Measurements from ENCODE around the gene HMGXB3.

DNA sequence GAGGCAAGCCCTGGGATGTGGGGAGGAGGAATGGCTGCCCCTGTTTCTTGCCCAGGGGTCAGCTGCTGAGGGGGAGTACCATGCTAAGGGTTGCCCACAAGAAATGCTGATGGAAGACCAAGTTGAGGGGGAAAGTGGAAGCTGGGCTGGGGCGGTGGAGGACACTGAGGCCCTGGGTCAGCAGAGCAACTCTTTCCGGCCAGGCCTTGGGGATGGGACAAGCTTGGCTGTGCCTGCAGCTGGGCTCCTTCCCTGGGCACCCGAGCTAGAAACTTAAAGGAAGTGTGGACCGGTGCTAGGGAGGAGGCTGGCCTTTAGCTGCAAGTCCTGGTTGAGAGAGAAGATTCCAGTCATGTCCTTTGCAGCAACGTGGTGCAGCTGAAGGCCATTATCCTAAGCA, 63.1 kb downstream of the HMGXB3 start:
- TF ChIP-seq EZH2 (IDR thresholded peaks at IDR 0.05; ENCODE audit: borderline replicate concordance, insufficient read depth, low read length, poor library complexity, severe bottlenecking) (no peak), MXI1 (conservative IDR thresholded peaks at IDR 0.05; ENCODE audit: poor library complexity, severe bottlenecking) (no peak), RAD21 (conservative IDR thresholded peaks at IDR 0.05) (no peak)
- TF ChIP-seq, protein P1, sequence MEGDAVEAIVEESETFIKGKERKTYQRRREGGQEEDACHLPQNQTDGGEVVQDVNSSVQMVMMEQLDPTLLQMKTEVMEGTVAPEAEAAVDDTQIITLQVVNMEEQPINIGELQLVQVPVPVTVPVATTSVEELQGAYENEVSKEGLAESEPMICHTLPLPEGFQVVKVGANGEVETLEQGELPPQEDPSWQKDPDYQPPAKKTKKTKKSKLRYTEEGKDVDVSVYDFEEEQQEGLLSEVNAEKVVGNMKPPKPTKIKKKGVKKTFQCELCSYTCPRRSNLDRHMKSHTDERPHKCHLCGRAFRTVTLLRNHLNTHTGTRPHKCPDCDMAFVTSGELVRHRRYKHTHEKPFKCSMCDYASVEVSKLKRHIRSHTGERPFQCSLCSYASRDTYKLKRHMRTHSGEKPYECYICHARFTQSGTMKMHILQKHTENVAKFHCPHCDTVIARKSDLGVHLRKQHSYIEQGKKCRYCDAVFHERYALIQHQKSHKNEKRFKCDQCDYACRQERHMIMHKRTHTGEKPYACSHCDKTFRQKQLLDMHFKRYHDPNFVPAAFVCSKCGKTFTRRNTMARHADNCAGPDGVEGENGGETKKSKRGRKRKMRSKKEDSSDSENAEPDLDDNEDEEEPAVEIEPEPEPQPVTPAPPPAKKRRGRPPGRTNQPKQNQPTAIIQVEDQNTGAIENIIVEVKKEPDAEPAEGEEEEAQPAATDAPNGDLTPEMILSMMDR (IDR thresholded peaks at IDR 0.05; ENCODE audit: poor library complexity, severe bottlenecking): no peak
